Chondrocyte (in vitro differentiated cells): Measurements from ENCODE around the gene SPSB1. TPM values are rescaled to one million over a fixed set of nuclear protein-coding genes. Genes with fewer than 3 reads are reported as not detected.

ENCODE experiments used
- DNase-seq: peaks from one replicate; pipeline ENCODE4 v3.0.0; 2021; ENCODE audit warnings: mixed read lengths, low spot score
- H3K27ac Mint-ChIP-seq: one replicate; pipeline ENCODE4 v1.8.0; 2021; ENCODE audit warnings: mild to moderate bottlenecking, moderate library complexity, mixed read lengths; ENCODE audit not compliant: unreplicated experiment
- H3K27me3 Mint-ChIP-seq: 2 replicates; pipeline ENCODE4 v1.8.0; 2021; ENCODE audit warnings: low read depth, mixed read lengths
- H3K36me3 Mint-ChIP-seq: 2 replicates; pipeline ENCODE4 v1.8.0; 2021; ENCODE audit warnings: low read depth, mixed read lengths
- H3K4me1 Mint-ChIP-seq: 2 replicates; pipeline ENCODE4 v1.8.0; 2021; ENCODE audit warnings: low read depth, mild to moderate bottlenecking, mixed read lengths
- H3K4me3 Mint-ChIP-seq: one replicate; pipeline ENCODE4 v1.8.0; 2021; ENCODE audit warnings: mild to moderate bottlenecking, moderate library complexity, mixed read lengths; ENCODE audit not compliant: unreplicated experiment
- H3K9me3 Mint-ChIP-seq: 2 replicates; pipeline ENCODE4 v1.8.0; 2021; ENCODE audit warnings: low read depth, mixed read lengths
- total RNA-seq: library from RNA; stranded (reverse); gene quantifications from 3 replicates; pipeline ENCODE4 v1.2.1, GENCODE V29; 2021
- TF ChIP-seq, protein P1 (sequence below): fragments of 200-600 bp; sonication (generic); IDR thresholded peaks from 2 replicates; pipeline ENCODE4 v1.5.0; 2021; ENCODE audit warnings: antibody characterized with exemption, mild to moderate bottlenecking, moderate library complexity

The SPSB1 gene
- total RNA-seq, 1 donor from 2014 or later = 173 TPM

- Mint-ChIP-seq H3K27me3 (no peaks in the 10 kb centered on the region), H3K9me3 (no peaks in the 10 kb centered on the region), H3K4me3 (no peak overlapping the region), H3K27ac (peak overlapping the region; percentile 99), H3K4me1 (peaks cover 91% of the 10 kb centered on the region), H3K36me3 (peaks cover 21% of the 10 kb centered on the region)
- TF ChIP-seq, protein P1, sequence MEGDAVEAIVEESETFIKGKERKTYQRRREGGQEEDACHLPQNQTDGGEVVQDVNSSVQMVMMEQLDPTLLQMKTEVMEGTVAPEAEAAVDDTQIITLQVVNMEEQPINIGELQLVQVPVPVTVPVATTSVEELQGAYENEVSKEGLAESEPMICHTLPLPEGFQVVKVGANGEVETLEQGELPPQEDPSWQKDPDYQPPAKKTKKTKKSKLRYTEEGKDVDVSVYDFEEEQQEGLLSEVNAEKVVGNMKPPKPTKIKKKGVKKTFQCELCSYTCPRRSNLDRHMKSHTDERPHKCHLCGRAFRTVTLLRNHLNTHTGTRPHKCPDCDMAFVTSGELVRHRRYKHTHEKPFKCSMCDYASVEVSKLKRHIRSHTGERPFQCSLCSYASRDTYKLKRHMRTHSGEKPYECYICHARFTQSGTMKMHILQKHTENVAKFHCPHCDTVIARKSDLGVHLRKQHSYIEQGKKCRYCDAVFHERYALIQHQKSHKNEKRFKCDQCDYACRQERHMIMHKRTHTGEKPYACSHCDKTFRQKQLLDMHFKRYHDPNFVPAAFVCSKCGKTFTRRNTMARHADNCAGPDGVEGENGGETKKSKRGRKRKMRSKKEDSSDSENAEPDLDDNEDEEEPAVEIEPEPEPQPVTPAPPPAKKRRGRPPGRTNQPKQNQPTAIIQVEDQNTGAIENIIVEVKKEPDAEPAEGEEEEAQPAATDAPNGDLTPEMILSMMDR = no peak
- DNase-seq = no peak
These were observed 20.9 kb downstream of the SPSB1 start for GRCh38 chr1:9313576-9313975.

- H3K4me3 Mint-ChIP-seq = no peak overlapping the region
- H3K4me1 Mint-ChIP-seq = peaks cover 91% of the 10 kb centered on the region
- no peaks in the 10 kb centered on the region for H3K9me3 Mint-ChIP-seq
- peaks cover 22% of the 10 kb centered on the region for H3K36me3 Mint-ChIP-seq
- TF ChIP-seq, protein P1 = peak; percentile 25
- no peak for DNase-seq
- no peaks in the 10 kb centered on the region for H3K27me3 Mint-ChIP-seq
- peak overlapping the region; percentile 99 for H3K27ac Mint-ChIP-seq
These were observed 21.4 kb downstream of the SPSB1 start for GRCh38 chr1:9314111-9314510.

GRCh38 chr1:9314711-9315379 lies 22.2 kb downstream of the SPSB1 start:
- TF ChIP-seq, protein P1 = no peak
- no peaks in the 10 kb centered on the region for H3K9me3 Mint-ChIP-seq
- H3K27me3 Mint-ChIP-seq = no peaks in the 10 kb centered on the region
- no peak for DNase-seq
- H3K27ac Mint-ChIP-seq = peak overlapping the region; percentile 99
- peak overlapping the region; percentile 44 for H3K4me3 Mint-ChIP-seq
- H3K4me1 Mint-ChIP-seq = peaks cover 89% of the 10 kb centered on the region
- H3K36me3 Mint-ChIP-seq = peaks cover 21% of the 10 kb centered on the region

DNA sequence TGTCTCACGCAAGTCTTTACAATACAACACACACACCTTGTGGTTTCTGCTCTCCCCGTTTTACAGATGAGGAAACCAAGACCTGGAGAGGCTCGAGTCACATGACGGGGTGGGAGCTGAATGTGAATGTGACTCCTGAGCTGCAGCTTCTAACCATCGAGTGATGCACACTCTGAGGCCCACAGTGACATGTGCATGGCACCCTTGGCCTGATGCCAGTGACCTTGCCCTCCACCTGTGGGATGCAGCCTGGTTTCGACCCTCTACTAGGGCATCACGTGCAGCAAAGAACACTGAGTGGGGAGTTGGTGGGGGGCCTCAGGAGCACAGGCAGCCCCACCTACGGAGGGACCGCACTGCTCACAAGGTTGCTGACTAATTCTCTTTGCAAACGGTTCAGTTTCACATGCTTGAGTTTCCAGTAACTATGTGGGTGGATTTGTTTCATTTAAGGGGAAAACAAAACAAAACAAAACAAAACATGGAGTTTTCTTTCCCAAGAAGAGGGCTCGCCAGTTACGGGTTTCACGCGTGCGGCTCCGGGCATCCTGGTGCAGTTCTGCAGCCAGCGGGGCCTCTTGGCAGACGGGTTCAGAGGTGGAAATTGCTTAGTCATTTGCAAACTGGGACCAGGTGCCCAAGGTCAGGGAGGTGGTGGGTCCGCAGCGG lies 22.9 kb downstream of the SPSB1 start:
- Mint-ChIP-seq H3K4me1 (peaks cover 89% of the 10 kb centered on the region), H3K27ac (peak overlapping the region; percentile 99)
- DNase-seq = no peak

GRCh38 chr1:9316080-9316444 lies 23.4 kb downstream of the SPSB1 start:
- H3K4me3 Mint-ChIP-seq = no peak overlapping the region

More for the DNA sequence above, 22.9 kb downstream of the SPSB1 start:
- Mint-ChIP-seq H3K36me3 (peaks cover 25% of the 10 kb centered on the region), H3K27me3 (no peaks in the 10 kb centered on the region), H3K9me3 (no peaks in the 10 kb centered on the region), H3K4me3 (peak overlapping the region; percentile 51)
- TF ChIP-seq, protein P1 = no peak

More at GRCh38 chr1:9316080-9316444, 23.4 kb downstream of the SPSB1 start:
- peak overlapping the region; percentile 99 for H3K27ac Mint-ChIP-seq
- TF ChIP-seq, protein P1 = no peak
- no peaks in the 10 kb centered on the region for H3K9me3 Mint-ChIP-seq
- no peak for DNase-seq
- peaks cover 89% of the 10 kb centered on the region for H3K4me1 Mint-ChIP-seq
- peaks cover 25% of the 10 kb centered on the region for H3K36me3 Mint-ChIP-seq
- H3K27me3 Mint-ChIP-seq = no peaks in the 10 kb centered on the region
